Left hindlimb (tissue), 1 donor: Measurements from ENCODE around the gene EIF2S3.
"Not testable (repeated sequence)": the region's sequence is repeated elsewhere in the genome, so short reads cannot be mapped to it uniquely, and the experiment has no call there.

Experiments
- DNase-seq: peaks from one replicate; pipeline ENCODE4 v3.0.0-alpha.2; 2018

Gene EIF2S3

DNA sequence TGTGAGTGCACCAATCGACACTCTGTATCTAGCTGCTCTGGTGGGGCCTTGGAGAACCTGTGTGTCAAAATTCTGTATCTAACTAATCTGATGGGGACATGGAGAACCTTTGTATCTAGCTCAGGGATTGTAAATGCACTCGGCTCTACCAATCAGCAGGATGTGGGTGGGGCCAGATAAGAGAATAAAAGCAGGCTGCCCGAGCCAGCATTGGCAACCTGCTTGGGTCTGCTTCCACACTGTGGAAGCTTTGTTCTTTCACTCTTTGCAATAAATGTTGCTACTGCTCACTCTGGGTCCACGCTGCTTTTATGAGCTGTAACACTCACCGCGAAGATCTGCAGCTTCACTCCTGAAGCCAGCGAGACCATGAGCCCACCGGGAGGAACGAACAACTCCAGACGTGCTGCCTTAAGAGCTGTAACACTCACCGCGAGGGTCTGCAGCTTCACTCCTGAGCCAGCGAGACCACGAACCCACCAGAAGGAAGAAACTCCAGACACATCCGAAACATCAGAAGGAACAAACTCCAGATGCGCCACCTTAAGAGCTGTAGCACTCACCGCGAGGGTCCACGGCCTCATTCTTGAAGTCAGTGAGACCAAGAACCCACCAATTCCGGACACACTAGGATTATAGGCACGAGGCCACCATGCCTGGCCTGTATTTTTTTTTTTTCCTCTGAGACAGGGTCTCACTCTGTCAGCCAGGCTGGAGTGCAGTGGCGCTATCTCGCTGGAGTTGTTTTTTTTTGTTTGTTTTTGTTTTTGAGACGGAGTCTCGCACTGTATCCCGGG, 4.0 kb upstream of the EIF2S3 start:
- not testable (repeated sequence) for DNase-seq

- no peak for DNase-seq
Measured at GRCh38 chrX:24055043-24055356, 244 bp downstream of the EIF2S3 start.

GRCh38 chrX:24063488-24063887, 8.7 kb downstream of the EIF2S3 start:
- DNase-seq = no peak

- DNase-seq = no peak
Measured at GRCh38 chrX:24069877-24070276, 15.1 kb downstream of the EIF2S3 start.

- no peak for DNase-seq
Measured at GRCh38 chrX:24079411-24079810, 24.7 kb downstream of the EIF2S3 start.

- DNase-seq = not testable (repeated sequence)
Measured at GRCh38 chrX:24080245-24080644, 25.5 kb downstream of the EIF2S3 start.

- DNase-seq = no peak
Measured at GRCh38 chrX:24080704-24081103, 25.9 kb downstream of the EIF2S3 start.

DNA sequence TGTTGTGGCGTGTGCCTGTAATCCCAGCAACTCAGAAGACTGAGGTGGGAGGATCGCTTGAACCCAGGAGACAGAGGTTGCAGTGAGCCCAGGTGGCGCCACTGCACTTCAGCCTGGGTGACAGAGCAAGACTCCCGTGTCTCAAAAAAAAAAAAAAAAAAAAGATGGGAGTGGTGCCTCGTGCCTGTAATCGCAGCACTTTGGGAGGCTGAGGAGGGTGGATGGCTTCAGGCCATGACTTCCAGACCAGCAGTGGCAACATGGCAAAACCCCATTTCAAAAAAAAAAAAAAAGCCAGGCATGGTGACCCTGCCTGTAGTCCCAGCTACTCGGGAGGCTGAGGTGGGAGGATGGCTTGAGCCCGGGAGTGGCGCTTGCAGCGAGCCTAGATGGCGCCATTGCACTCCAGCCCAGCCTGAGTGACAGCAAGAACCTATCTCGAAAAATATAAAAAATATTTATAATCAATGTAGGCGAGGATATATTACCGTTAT, 27.0 kb downstream of the EIF2S3 start:
- peak; percentile 44 for DNase-seq

DNA sequence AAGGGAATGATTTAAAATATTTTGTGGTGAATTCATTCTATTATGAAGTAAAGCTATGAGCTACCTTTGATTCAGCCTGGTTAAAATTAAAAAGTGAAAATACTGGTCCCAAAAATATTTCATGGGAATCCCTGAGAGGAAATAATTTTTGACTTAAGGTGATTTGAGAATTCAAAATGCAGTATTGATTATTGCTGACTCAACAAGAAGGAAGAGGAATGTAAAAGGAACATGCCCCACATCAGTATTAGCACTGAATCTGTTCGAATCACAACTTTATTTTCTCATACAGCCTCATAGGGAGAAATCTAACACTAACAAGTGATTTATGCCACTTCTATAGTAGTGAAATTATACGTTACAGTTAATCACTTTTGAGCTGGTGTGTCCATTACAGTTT, 27.7 kb downstream of the EIF2S3 start:
- no peak for DNase-seq

- no peak for DNase-seq
Measured at GRCh38 chrX:24085101-24085500, 30.3 kb downstream of the EIF2S3 start.

DNA sequence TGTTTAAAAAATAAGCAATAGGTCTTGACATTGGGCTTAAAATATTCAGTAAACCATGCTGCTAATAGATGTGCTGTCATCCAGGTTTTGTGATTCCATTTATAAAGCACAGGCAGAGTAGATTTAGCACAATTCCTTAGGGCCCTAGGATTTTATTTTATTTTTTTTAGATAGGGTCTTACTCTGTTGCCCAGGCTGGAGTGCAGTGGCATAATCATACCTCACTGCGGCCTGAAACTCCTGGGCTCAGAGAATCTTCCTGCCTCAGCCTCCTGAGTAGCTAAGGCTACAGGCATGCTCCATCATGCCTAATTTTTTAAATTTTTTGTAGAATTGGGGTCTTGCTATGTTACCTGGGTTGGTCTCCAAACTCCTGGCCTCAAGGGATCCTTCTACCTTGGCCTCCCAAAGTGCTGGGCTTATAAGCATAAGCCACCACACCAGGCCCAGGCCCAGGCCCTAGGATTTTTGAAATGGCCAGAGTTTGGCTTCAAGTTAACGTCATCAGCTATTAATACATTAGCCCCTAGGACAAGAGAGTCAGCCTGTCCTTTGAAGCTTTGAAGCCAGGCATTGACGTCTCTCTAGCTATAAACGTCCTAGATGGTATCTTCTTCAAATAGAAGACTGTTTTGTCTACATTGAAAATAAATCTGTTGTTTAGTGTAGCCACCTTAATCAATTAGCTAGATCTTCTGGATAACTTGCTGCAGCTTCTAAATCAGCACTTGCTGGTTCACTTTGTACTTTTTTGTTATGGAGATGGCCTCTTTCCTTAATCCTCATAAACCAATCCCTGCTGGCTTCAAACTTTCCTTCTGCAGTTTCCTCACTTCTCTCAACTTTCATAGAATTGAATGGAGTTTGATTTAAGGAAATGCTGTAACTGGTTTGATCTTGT, 35.8 kb downstream of the EIF2S3 start:
- no peak for DNase-seq

DNA sequence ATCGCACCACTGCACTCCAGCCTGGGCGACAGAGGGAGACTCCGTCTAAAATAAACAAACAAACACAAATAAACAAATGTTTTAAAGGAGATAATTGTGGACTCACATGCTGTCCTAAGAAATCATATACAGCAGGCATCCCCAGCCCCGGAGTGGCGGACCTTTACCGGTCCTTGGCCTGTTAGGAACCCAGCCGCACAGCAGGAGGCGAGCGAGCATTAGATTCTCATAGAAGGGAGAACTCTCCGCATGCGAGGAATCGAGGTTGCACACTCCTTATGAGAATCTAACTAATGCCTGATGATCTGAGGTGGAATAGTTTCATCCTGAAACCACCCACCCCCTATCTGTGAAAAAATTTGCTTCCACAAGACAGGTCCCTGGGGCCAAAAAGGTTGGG, 39.0 kb downstream of the EIF2S3 start:
- no peak for DNase-seq

DNA sequence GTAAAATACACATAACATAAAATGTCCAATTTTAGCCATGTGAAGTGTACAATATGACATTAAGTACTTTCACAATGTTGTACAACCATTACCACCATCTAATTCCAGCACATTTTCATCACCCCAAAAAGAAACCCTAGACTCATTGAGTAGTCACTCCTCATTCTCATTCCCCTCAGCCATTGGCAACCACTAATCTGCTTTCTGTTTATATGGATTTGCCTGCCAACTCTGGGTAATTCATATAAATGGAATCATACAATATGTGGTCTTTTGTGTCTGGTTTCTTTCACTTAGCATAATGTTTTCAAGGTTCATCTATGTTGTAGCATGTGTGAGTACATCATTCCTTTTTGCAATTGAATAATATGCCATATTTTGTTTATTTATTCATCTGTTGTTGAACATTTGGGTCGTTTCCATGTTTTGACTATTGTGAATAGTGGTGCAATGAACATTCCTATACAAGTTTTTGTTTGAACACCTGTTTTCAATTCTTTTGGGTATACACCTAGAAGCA, 43.0 kb downstream of the EIF2S3 start:
- DNase-seq = no peak

DNA sequence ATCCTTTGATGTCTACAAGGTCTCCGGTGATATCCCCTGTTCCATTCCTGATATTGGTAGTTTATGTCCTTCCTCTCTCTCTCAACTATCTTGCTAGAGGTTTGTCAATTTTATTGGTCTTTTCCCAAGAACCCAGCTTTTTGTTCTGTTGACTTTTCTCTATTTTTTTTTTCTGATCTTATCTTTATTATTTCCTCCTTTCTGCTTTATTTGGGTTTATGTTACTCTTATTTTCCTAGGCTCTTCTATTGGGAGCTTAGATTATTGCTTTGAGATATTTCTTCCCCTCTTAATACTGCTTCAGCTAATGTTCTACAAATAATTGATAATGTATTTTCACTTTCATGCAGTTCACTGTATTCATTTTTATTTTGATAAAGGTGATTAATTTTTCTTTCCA, 44.2 kb downstream of the EIF2S3 start:
- DNase-seq = no peak

GRCh38 chrX:24099394-24099793, 44.6 kb downstream of the EIF2S3 start:
- no peak for DNase-seq

- no peak for DNase-seq
Measured at GRCh38 chrX:24100713-24101112, 46.0 kb downstream of the EIF2S3 start.

DNA sequence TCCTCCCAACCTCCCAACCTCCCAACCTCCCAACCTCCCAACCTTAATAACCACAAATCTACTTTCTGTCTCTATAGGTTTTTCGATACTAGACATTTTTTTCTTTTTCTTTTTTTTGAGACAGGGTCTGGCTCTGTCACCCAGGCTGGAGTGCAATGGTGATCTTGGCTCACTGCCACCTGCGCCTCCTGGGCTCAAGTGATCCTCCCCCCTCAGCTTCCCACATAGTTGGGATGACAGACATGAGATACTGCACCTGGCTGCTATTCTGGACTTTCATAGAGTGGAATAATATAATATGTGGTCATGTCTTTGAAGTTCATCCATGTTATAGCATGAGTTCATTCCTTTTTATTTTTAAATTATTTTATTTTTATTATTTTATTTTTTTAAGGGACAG, 55.3 kb downstream of the EIF2S3 start:
- no peak for DNase-seq

GRCh38 chrX:24113181-24113580, 58.4 kb downstream of the EIF2S3 start:
- no peak for DNase-seq

DNA sequence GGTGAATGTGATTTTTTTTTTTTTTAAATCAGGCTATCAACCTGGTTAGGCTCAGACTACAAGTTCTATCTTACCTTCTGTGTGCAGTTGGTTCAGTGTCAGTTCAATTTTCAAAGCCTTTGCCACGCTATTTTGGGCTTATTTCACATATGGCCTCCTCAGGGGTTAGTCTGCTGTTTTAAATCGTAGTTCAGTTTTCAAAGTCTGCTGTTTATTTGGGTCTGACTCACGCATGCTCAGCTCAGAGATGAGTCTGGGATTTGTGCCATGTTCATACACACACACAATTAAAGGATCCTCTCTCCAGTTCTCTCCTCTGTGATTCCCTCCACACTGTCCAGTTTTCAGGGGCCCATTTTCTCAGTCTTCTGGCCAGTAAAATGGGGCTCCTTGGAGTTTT, 62.5 kb downstream of the EIF2S3 start:
- DNase-seq = peak; percentile 47

DNA sequence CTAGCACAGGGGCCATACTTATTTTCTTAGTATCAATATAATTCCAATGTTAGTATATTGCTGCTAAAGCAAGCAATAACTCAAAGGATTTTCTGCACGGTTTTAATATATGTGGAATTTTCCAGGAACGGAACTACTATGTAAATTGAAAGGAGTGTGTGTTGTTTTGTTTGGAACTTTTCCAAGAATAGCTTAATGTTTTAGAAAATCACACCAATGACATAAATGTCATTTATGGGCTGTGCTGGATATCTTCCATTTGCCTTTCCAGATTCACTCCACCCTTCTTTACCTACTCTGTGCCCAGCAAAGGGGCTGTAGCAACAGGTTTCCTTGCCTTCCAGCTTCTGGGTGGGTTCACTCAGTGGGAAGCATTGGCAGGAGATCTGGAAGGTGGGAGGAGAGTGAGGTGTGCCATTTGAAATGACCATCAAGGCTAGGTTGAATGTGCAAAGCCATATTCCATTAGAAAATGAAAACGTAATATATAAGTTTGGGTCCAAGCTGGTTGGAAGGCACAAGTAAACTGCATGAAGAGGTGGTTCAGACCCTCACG, 69.6 kb downstream of the EIF2S3 start:
- DNase-seq = peak; percentile 30

- no peak for DNase-seq
Measured at GRCh38 chrX:24125028-24125612, 70.4 kb downstream of the EIF2S3 start.
